ENCODE results near the gene SRM. TPM values are rescaled to one million over a fixed set of nuclear protein-coding genes. Genes with fewer than 3 reads are reported as not detected.
"Not testable (repeated sequence)": the region's sequence is repeated elsewhere in the genome, so short reads cannot be mapped to it uniquely, and the experiment has no call there.

The SRM gene
- total RNA-seq, 1 donor from 2014 or later = 62.6 TPM

GRCh38 chr1:11042065-11042464 lies 17.8 kb downstream of the SRM start:
- H3K27me3 Mint-ChIP-seq = peaks cover 8% of the 10 kb centered on the region
- no peaks in the 10 kb centered on the region for H3K36me3 Mint-ChIP-seq (ENCODE audit: insufficient read depth)
- H3K4me1 Mint-ChIP-seq (ENCODE audit: low read depth) = peaks cover 3% of the 10 kb centered on the region
- DNase-seq (ENCODE audit: low spot score, unreplicated experiment) = no peak
- H3K27ac Mint-ChIP-seq = no peak overlapping the region
- no peaks in the 10 kb centered on the region for H3K9me3 Mint-ChIP-seq (ENCODE audit: low read depth)
- TF ChIP-seq, protein P1, sequence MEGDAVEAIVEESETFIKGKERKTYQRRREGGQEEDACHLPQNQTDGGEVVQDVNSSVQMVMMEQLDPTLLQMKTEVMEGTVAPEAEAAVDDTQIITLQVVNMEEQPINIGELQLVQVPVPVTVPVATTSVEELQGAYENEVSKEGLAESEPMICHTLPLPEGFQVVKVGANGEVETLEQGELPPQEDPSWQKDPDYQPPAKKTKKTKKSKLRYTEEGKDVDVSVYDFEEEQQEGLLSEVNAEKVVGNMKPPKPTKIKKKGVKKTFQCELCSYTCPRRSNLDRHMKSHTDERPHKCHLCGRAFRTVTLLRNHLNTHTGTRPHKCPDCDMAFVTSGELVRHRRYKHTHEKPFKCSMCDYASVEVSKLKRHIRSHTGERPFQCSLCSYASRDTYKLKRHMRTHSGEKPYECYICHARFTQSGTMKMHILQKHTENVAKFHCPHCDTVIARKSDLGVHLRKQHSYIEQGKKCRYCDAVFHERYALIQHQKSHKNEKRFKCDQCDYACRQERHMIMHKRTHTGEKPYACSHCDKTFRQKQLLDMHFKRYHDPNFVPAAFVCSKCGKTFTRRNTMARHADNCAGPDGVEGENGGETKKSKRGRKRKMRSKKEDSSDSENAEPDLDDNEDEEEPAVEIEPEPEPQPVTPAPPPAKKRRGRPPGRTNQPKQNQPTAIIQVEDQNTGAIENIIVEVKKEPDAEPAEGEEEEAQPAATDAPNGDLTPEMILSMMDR (IDR thresholded peaks at IDR 0.05; ENCODE audit: unreplicated experiment) = no peak
- no peak overlapping the region for H3K4me3 Mint-ChIP-seq (ENCODE audit: low read depth)

DNA sequence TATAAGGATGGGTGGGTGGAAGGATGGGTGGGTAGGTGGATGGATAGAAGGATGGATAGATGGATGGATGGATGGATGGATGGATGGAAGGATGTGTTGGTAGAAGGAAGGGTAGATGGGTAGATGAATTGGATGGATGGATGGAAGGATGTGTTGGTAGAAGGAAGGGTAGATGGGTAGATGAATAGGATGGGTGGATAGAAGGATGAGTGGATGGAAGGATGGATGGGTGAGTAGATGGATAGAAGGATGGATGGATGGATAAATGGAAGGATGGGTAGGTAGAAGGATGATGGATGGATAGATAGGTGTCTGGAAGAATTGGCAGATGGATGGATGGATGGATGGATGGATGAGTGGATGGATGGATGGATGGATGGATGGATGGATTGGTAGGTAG lies 18.8 kb downstream of the SRM start:
- Mint-ChIP-seq H3K9me3 (ENCODE audit: low read depth) (no peaks in the 10 kb centered on the region), H3K27ac (no peak overlapping the region), H3K4me3 (ENCODE audit: low read depth) (no peak overlapping the region), H3K27me3 (peaks cover 8% of the 10 kb centered on the region), H3K36me3 (ENCODE audit: insufficient read depth) (no peaks in the 10 kb centered on the region), H3K4me1 (ENCODE audit: low read depth) (peaks cover 3% of the 10 kb centered on the region)
- DNase-seq (ENCODE audit: low spot score, unreplicated experiment) = no peak
- TF ChIP-seq, protein P1 (IDR thresholded peaks at IDR 0.05; ENCODE audit: unreplicated experiment) = no peak

- DNase-seq (ENCODE audit: low spot score, unreplicated experiment); H3K36me3 Mint-ChIP-seq (ENCODE audit: insufficient read depth); H3K4me3 Mint-ChIP-seq (ENCODE audit: low read depth); H3K27ac Mint-ChIP-seq; H3K9me3 Mint-ChIP-seq (ENCODE audit: low read depth); H3K27me3 Mint-ChIP-seq; H3K4me1 Mint-ChIP-seq (ENCODE audit: low read depth): not testable (repeated sequence)
Observed at GRCh38 chr1:11040105-11040429, 19.8 kb downstream of the SRM start.

GRCh38 chr1:11039351-11040104 lies 20.3 kb downstream of the SRM start:
- Mint-ChIP-seq H3K36me3 (ENCODE audit: insufficient read depth) (no peaks in the 10 kb centered on the region), H3K4me3 (ENCODE audit: low read depth) (no peak overlapping the region), H3K27me3 (peaks cover 8% of the 10 kb centered on the region), H3K4me1 (ENCODE audit: low read depth) (no peaks in the 10 kb centered on the region), H3K27ac (no peak overlapping the region), H3K9me3 (ENCODE audit: low read depth) (no peaks in the 10 kb centered on the region)
- DNase-seq (ENCODE audit: low spot score, unreplicated experiment) = no peak
- TF ChIP-seq, protein P1 (IDR thresholded peaks at IDR 0.05; ENCODE audit: unreplicated experiment) = no peak

DNA sequence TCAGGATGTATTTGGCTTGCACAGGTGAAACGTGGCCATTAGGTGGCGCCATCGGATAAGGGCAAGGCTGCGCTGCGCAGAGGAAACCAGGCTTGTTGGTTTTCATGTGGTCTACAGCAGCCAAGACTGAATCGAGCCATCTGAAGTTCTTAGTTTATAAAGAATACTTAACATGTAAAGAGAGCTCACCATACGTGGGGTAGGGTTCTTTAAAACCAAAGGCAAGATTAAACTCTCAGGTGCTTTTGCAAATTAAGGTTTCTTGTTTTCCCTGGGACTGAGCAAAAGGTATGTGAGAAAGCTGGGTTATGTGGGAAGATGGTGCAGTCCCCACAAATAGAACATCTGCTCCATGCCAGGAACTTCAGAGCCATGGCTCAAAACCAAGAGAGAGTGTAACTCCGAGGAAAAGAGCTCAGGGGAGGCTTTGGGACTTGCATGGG lies 22.1 kb downstream of the SRM start:
- Mint-ChIP-seq H3K36me3 (ENCODE audit: insufficient read depth) (no peaks in the 10 kb centered on the region), H3K9me3 (ENCODE audit: low read depth) (no peaks in the 10 kb centered on the region), H3K4me1 (ENCODE audit: low read depth) (no peaks in the 10 kb centered on the region), H3K4me3 (ENCODE audit: low read depth) (no peak overlapping the region), H3K27me3 (peaks cover 8% of the 10 kb centered on the region), H3K27ac (no peak overlapping the region)
- TF ChIP-seq, protein P1 (IDR thresholded peaks at IDR 0.05; ENCODE audit: unreplicated experiment) = peak; percentile 97
- peak; percentile 79 for DNase-seq (ENCODE audit: low spot score, unreplicated experiment)

DNA sequence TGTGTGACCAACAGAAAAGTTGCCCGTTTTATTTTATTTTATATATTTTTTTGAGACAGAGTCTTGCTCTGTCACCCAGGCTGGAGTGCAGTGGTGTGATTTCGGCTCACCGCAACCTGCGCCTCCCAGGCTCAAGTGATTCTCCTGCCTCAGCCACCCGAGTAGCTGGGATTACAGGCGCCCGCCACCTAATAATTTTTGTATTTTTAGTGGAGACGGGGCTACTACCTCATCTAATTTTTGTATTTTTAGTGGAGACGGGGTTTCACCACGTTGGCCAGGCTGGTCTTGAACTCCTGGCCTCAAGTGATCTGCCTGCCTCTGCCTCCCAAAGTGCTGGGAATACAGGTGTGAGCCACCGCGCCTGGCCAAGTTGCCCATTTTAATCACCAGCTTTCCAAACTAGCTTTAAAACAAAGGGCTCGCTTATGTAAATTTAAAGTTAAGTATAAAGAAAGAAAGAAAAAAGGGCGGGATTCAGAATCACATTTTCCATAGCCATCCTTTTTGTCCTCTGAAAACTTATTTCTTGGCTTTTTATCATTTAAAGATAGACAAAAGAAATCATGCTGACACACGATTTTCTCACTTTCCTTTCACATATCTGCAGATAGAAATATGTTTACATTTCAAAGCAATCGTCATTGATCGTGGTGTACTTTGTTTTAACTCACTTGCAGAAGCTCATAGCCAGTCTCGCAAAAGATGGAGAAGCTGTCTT lies 22.6 kb downstream of the SRM start:
- H3K9me3 Mint-ChIP-seq (ENCODE audit: low read depth); H3K27ac Mint-ChIP-seq: not testable (repeated sequence)

More for the DNA sequence above, 22.6 kb downstream of the SRM start:
- not testable (repeated sequence) for H3K36me3 Mint-ChIP-seq (ENCODE audit: insufficient read depth); H3K27me3 Mint-ChIP-seq; H3K4me1 Mint-ChIP-seq (ENCODE audit: low read depth); DNase-seq (ENCODE audit: low spot score, unreplicated experiment); H3K4me3 Mint-ChIP-seq (ENCODE audit: low read depth)

All from progenitor cell of endocrine pancreas (in vitro differentiated cells).